ENCODE results near the gene SUGP2.
"Not testable (repeated sequence)": the region's sequence is repeated elsewhere in the genome, so short reads cannot be mapped to it uniquely, and the experiment has no call there.

Gene SUGP2

GRCh38 chr19:19028526-19028925 lies 4.8 kb downstream of the SUGP2 start:
- DNase-seq: no peak

- DNase-seq: no peak
Measured at GRCh38 chr19:19027228-19027627, 6.1 kb downstream of the SUGP2 start.

- DNase-seq: no peak
Measured at GRCh38 chr19:19026299-19026971, 6.9 kb downstream of the SUGP2 start.

- DNase-seq: no peak
Measured at GRCh38 chr19:19025861-19026260, 7.5 kb downstream of the SUGP2 start.

GRCh38 chr19:19023376-19023775 lies 9.9 kb downstream of the SUGP2 start:
- DNase-seq: not testable (repeated sequence)

- no peak for DNase-seq
Measured at GRCh38 chr19:19022380-19022961, 10.8 kb downstream of the SUGP2 start.

- no peak for DNase-seq
Measured at GRCh38 chr19:19021115-19021514, 12.2 kb downstream of the SUGP2 start.

- no peak for DNase-seq
Measured at GRCh38 chr19:19010551-19010950, 22.8 kb downstream of the SUGP2 start.

- DNase-seq: no peak
Measured at GRCh38 chr19:19009951-19010350, 23.4 kb downstream of the SUGP2 start.

- no peak for DNase-seq
Measured at GRCh38 chr19:19006213-19006612, 27.1 kb downstream of the SUGP2 start.

GRCh38 chr19:19004144-19004543 lies 29.2 kb downstream of the SUGP2 start:
- no peak for DNase-seq

- DNase-seq: no peak
Measured at GRCh38 chr19:18999896-19000620, 33.3 kb downstream of the SUGP2 start.

- no peak for DNase-seq
Measured at GRCh38 chr19:18999016-18999758, 34.1 kb downstream of the SUGP2 start.

GRCh38 chr19:18998276-18998675 lies 35.0 kb downstream of the SUGP2 start:
- DNase-seq: no peak

- no peak for DNase-seq
Measured at GRCh38 chr19:18996796-18997394, 36.4 kb downstream of the SUGP2 start.

GRCh38 chr19:18996351-18996750 lies 37.0 kb downstream of the SUGP2 start:
- no peak for DNase-seq

- DNase-seq: no peak
Measured at GRCh38 chr19:18995804-18996241, 37.5 kb downstream of the SUGP2 start.

- DNase-seq: no peak
Measured at GRCh38 chr19:18993115-18993514, 40.2 kb downstream of the SUGP2 start.

GRCh38 chr19:18992696-18993095 lies 40.6 kb downstream of the SUGP2 start:
- DNase-seq: no peak

- DNase-seq: no peak
Measured at GRCh38 chr19:18991468-18991867, 41.8 kb downstream of the SUGP2 start.

GRCh38 chr19:18991006-18991405 lies 42.3 kb downstream of the SUGP2 start:
- no peak for DNase-seq

GRCh38 chr19:18990128-18990708 lies 43.1 kb downstream of the SUGP2 start:
- DNase-seq: no peak

- no peak for DNase-seq
Measured at GRCh38 chr19:18989316-18989715, 44.0 kb downstream of the SUGP2 start.
